ENCODE results near the gene KCTD18. TPM values are rescaled to one million over a fixed set of nuclear protein-coding genes. Genes with fewer than 3 reads are reported as not detected.

KCTD18 gene
- total and polyA plus RNA-seq, 10 of the 15 experiments (the other 5 are each of a cell fraction or from before 2014, with no cell fraction given): 1.4 to 16.9 (median 12.5) TPM

DNA sequence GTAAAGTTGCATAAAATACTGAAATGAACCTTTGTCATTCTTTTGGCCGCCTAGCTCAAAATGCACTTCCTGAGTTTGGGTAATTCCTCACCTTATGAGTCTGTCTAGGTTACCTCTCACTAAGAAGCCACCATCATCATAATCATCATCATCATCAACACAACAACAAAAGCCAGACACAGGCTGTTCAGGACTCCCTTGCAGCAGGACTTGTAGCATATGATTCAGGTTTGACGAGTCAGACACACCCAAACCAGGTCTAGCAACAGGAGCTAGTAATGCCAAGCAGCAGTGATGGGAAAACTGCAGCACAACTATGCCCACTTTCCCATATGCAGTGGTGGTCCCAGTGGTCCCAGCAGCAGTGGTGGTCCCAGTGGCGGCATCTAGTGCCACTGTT lies 13.3 kb upstream of the KCTD18 start (continued):
- TF ChIP-seq, protein P1, sequence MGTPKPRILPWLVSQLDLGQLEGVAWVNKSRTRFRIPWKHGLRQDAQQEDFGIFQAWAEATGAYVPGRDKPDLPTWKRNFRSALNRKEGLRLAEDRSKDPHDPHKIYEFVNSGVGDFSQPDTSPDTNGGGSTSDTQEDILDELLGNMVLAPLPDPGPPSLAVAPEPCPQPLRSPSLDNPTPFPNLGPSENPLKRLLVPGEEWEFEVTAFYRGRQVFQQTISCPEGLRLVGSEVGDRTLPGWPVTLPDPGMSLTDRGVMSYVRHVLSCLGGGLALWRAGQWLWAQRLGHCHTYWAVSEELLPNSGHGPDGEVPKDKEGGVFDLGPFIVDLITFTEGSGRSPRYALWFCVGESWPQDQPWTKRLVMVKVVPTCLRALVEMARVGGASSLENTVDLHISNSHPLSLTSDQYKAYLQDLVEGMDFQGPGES (IDR thresholded peaks at IDR 0.05): no peak
- no peak for TF ChIP-seq KDM1A (IDR thresholded peaks at IDR 0.05; ENCODE audit: borderline replicate concordance)
- no peak for TF ChIP-seq JUNB (IDR thresholded peaks at IDR 0.05)
- no peak for TF ChIP-seq CBX3 (IDR thresholded peaks at IDR 0.05; ENCODE audit: borderline replicate concordance, low read depth)
- TF ChIP-seq RAD51 (IDR thresholded peaks at IDR 0.05): no peak

DNA sequence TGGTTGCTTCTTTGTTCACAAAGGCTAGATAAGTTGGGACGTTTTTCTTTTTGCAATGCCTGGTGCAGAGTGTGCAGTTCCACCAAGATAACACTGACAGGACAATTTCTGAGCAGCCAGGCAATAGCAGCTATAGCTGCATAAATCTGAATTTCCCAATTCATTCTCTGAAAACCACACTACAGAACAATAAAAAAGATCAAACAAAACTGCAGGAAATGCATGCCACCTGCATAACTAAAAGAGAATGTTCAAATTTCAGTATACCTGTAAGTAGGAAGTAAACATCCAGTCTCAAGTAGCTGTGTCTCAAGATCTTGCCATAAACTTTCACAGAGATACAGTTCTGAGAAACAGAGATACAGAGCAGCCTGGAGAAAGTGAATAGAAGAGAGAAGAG lies 5.3 kb upstream of the KCTD18 start:
- TF ChIP-seq NR2C2 (IDR thresholded peaks at IDR 0.05; ENCODE audit: borderline replicate concordance, control insufficient read depth, insufficient read length, low read depth): no peak
- TF ChIP-seq TARDBP (IDR thresholded peaks at IDR 0.05; ENCODE audit: borderline replicate concordance): no peak
- TF ChIP-seq NFIC (IDR thresholded peaks at IDR 0.05; ENCODE audit: low read depth, low read length): no peak
- no peak for TF ChIP-seq RB1 (IDR thresholded peaks at IDR 0.05; ENCODE audit: borderline replicate concordance)
- no peak for TF ChIP-seq POLR2AphosphoS5 (IDR thresholded peaks at IDR 0.05; ENCODE audit: low read length)
- TF ChIP-seq NFYB (IDR thresholded peaks at IDR 0.05; ENCODE audit: insufficient read depth, low read depth, low read length): no peak
- no peaks in the 10 kb centered on the region for H3K79me2 ChIP-seq (ENCODE audit: control insufficient read depth, insufficient read depth, low read length)
- CTCF ChIA-PET: interaction anchor here (2.4 kb wide), 1 partner anchor 32 kb away, joined by 6 read pairs; no protein-coding TSS in a partner anchor
- FAIRE-seq: no peak
- RAD21 ChIA-PET (ENCODE audit: unreplicated experiment): no interaction called here
- POLR2A ChIA-PET: no interaction called here
- H3K27ac ChIP-seq (ENCODE audit: control insufficient read depth, insufficient read depth): no peak overlapping the region
- no peaks in the 10 kb centered on the region for H4K20me1 ChIP-seq (ENCODE audit: control insufficient read depth, insufficient read depth)
- no peak for DNase-seq (ENCODE audit: low read depth, low spot score)
- SMC1A ChIA-PET (ENCODE audit: uncharacterized antibody, unreplicated experiment): interaction anchor here (1.7 to 1.9 kb wide), 2 partner anchors 10 to 13 kb away, joined by 3 to 7 read pairs; partner anchors contain the start of gene SGO2
- no peak overlapping the region for H3K4me2 ChIP-seq (ENCODE audit: control insufficient read depth, insufficient read depth)
- WGBS (ENCODE audit: insufficient coverage, insufficient replicate concordance, low lambda C conversion rate, missing lambda C conversion rate): 0% methylated on average over 1 of the region's 1 CpG
- H3K9me3 ChIP-seq (replicated peaks; ENCODE audit: control insufficient read depth, insufficient read depth, low read length): no peaks in the 10 kb centered on the region; the same call in 2 of the 3 replicates
- no peak overlapping the region for H2AFZ ChIP-seq (ENCODE audit: control insufficient read depth, low read depth, low read length)
- no TSS peak for BruUV-seq (replicated peaks)
- H3K4me1 ChIP-seq (ENCODE audit: control insufficient read depth, insufficient read depth, low read length): no peaks in the 10 kb centered on the region
- in situ Hi-C loops (cut with MboI): no loop called here
- H3K36me3 ChIP-seq (ENCODE audit: control insufficient read depth in 2 of 2, insufficient read depth in 2 of 2, low read length in 1 of 2): no peaks in the 10 kb centered on the region
- no peak for ATAC-seq
- H3K4me3 ChIP-seq: no peak overlapping the region
- no peaks in the 10 kb centered on the region for H3K27me3 ChIP-seq (replicated peaks in 1 of 2; ENCODE audit: control insufficient read depth in 2 of 2, insufficient read depth in 2 of 2, low read length in 1 of 2)
- no peak overlapping the region for H3K9ac ChIP-seq (ENCODE audit: control insufficient read depth, insufficient read depth, low read length)
- intact Hi-C loops (cut with micrococcal nuclease; ENCODE audit: unreplicated experiment): no loop called here
